Middle frontal gyrus (tissue), 1 donor: ENCODE data around the gene PHLDA3.
A peak's percentile ranks its signal among the peaks of the same experiment; 100 is the strongest.
"Not testable (repeated sequence)": the region's sequence is repeated elsewhere in the genome, so short reads cannot be mapped to it uniquely, and the experiment has no call there.

Experiments used
- DNase-seq: peaks from one replicate; pipeline ENCODE4 v3.0.0-alpha.2; 2015; ENCODE audit warnings: low spot score; ENCODE audit errors: extremely low spot score

Gene PHLDA3

GRCh38 chr1:201486187-201486586 is 17.2 kb upstream of the PHLDA3 start:
- no peak for DNase-seq

- DNase-seq = no peak
Observed at GRCh38 chr1:201485184-201485774, 16.3 kb upstream of the PHLDA3 start.

- DNase-seq = no peak
Observed at GRCh38 chr1:201483373-201483949, 14.5 kb upstream of the PHLDA3 start.

GRCh38 chr1:201482755-201483154 is 13.8 kb upstream of the PHLDA3 start:
- DNase-seq = no peak

- DNase-seq = peak; percentile 62
Observed at GRCh38 chr1:201481761-201482493, 12.9 kb upstream of the PHLDA3 start.

- DNase-seq = no peak
Observed at GRCh38 chr1:201481004-201481380, 12.0 kb upstream of the PHLDA3 start.

GRCh38 chr1:201480231-201481003 is 11.4 kb upstream of the PHLDA3 start:
- DNase-seq = no peak

GRCh38 chr1:201479201-201479730 is 10.3 kb upstream of the PHLDA3 start:
- no peak for DNase-seq

- DNase-seq = not testable (repeated sequence)
Observed at GRCh38 chr1:201478666-201479065, 9.7 kb upstream of the PHLDA3 start.

GRCh38 chr1:201476670-201477344 is 7.8 kb upstream of the PHLDA3 start:
- no peak for DNase-seq

- DNase-seq = no peak
Observed at GRCh38 chr1:201475915-201476669, 7.1 kb upstream of the PHLDA3 start.

GRCh38 chr1:201475130-201475529 is 6.1 kb upstream of the PHLDA3 start:
- DNase-seq = no peak

GRCh38 chr1:201473296-201473695 is 4.3 kb upstream of the PHLDA3 start:
- DNase-seq = no peak

- not testable (repeated sequence) for DNase-seq
Observed at GRCh38 chr1:201472321-201472720, 3.3 kb upstream of the PHLDA3 start.

GRCh38 chr1:201471772-201472171 is 2.8 kb upstream of the PHLDA3 start:
- DNase-seq = no peak

GRCh38 chr1:201470581-201470980 is 1.6 kb upstream of the PHLDA3 start:
- no peak for DNase-seq

- DNase-seq = no peak
Observed at GRCh38 chr1:201469645-201470074, 672 bp upstream of the PHLDA3 start.

GRCh38 chr1:201468501-201468843 is 516 bp downstream of the PHLDA3 start:
- no peak for DNase-seq

GRCh38 chr1:201466492-201466891 is 2.5 kb downstream of the PHLDA3 start:
- no peak for DNase-seq

GRCh38 chr1:201465698-201466290 is 3.2 kb downstream of the PHLDA3 start:
- no peak for DNase-seq
